ENCODE results near the gene IFNE. TPM values are rescaled to one million over a fixed set of nuclear protein-coding genes. Genes with fewer than 3 reads are reported as not detected.
A peak's percentile ranks its signal among the peaks of the same experiment; 100 is the strongest.

The IFNE gene
- total RNA-seq, 6 experiments from 2014 or later, result 0.74 to 2.3 (median 0.93) TPM

- H3K4me3 Mint-ChIP-seq, result no peak overlapping the region
- TF ChIP-seq, protein P1, sequence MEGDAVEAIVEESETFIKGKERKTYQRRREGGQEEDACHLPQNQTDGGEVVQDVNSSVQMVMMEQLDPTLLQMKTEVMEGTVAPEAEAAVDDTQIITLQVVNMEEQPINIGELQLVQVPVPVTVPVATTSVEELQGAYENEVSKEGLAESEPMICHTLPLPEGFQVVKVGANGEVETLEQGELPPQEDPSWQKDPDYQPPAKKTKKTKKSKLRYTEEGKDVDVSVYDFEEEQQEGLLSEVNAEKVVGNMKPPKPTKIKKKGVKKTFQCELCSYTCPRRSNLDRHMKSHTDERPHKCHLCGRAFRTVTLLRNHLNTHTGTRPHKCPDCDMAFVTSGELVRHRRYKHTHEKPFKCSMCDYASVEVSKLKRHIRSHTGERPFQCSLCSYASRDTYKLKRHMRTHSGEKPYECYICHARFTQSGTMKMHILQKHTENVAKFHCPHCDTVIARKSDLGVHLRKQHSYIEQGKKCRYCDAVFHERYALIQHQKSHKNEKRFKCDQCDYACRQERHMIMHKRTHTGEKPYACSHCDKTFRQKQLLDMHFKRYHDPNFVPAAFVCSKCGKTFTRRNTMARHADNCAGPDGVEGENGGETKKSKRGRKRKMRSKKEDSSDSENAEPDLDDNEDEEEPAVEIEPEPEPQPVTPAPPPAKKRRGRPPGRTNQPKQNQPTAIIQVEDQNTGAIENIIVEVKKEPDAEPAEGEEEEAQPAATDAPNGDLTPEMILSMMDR (IDR thresholded peaks at IDR 0.05), result no peak
- H3K36me3 Mint-ChIP-seq (ENCODE audit: low read depth), result peaks cover 31% of the 10 kb centered on the region
- H3K27me3 Mint-ChIP-seq (ENCODE audit: insufficient read depth), result no peaks in the 10 kb centered on the region; the same call in 1 of the 2 replicates
- no peak for DNase-seq
- no peak overlapping the region for H3K27ac Mint-ChIP-seq
- no peaks in the 10 kb centered on the region for H3K9me3 Mint-ChIP-seq
- peaks cover 11% of the 10 kb centered on the region for H3K4me1 Mint-ChIP-seq (ENCODE audit: low read depth)
Observed at GRCh38 chr9:21470126-21470525, 12.0 kb downstream of the IFNE start.

DNA sequence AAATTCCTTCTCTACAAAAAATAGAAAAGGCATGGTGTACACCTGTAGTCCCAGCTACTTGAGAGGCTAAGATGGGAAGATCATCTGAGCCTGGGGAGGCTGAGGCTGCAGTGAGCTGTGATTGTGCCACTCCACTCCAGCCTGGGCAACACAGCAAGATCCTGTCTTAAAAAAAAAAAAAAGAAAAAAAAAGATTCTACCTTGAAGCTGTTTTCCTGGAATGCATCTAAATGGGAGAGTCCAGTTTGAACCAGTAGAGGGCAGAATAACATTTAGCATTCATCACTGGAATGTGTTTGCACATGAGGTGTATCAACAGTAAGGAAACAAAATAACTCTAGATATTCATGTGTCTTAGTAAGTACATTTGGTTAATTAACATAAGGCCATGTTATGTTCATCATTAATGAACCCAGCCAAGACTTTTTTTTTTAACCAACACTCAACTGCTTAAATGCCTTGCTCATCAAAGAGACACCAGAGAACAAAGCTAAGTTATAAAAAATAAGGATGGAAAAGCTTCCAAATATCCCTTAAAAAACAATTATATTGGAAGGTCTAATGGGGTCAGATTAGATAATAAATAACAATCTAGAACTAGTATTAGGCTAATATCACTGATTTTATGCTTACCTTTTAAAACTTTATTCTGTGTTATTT lies 16.1 kb downstream of the IFNE start:
- TF ChIP-seq, protein P1 (IDR thresholded peaks at IDR 0.05), result peak; percentile 88

DNA sequence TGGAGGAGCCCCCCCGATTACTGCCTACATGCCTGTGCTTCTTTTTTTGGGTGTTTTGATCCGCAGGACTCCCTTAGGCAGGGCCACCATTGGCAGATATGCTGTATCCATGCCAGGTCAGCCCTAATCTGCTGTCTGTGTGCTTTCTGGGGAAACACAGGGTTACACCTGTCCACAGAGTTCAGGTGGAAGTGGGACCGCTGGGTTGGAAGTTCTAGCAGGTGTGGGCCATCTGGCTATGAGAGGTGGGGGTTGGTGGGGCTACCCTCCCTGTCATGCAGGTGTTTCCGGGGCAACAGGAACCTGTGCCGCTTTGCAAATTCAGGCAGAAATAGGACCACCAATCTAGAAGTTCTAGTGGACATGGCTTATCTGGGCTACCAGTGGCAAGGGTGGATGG lies 17.0 kb downstream of the IFNE start:
- Mint-ChIP-seq H3K4me3 (no peak overlapping the region), H3K36me3 (ENCODE audit: low read depth) (peaks cover 59% of the 10 kb centered on the region), H3K27ac (no peak overlapping the region), H3K4me1 (ENCODE audit: low read depth) (peaks cover 5% of the 10 kb centered on the region), H3K9me3 (peaks cover 14% of the 10 kb centered on the region; the same call in 1 of the 2 replicates), H3K27me3 (ENCODE audit: insufficient read depth) (no peaks in the 10 kb centered on the region; the same call in 1 of the 2 replicates)
- DNase-seq, result no peak
- TF ChIP-seq, protein P1 (IDR thresholded peaks at IDR 0.05), result no peak

More for the DNA sequence above, 16.1 kb downstream of the IFNE start:
- peak; percentile 65 for DNase-seq
- Mint-ChIP-seq H3K36me3 (ENCODE audit: low read depth) (peaks cover 55% of the 10 kb centered on the region), H3K27me3 (ENCODE audit: insufficient read depth) (no peaks in the 10 kb centered on the region; the same call in 1 of the 2 replicates), H3K4me1 (ENCODE audit: low read depth) (peaks cover 5% of the 10 kb centered on the region), H3K4me3 (no peak overlapping the region), H3K9me3 (peaks cover 14% of the 10 kb centered on the region; the same call in 1 of the 2 replicates), H3K27ac (no peak overlapping the region)

DNA sequence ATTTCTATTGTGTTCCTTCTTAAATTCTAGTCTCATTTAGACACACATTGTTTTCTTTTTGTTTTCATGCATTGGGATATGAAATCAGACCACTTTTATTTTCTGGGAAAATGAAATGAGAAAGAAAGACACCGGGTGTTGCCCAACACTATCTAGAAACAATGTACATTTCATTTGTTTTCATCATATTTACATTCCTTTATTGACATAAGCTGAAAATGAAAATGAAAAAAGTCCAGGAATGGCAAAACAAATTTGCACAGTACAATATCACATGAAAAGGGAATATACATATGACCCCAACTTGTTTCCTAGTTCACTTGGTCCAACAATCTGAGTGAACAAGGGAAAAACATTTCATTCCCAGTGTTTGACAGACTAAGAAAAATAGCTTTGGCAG lies 20.7 kb downstream of the IFNE start:
- peaks cover 5% of the 10 kb centered on the region for H3K4me1 Mint-ChIP-seq (ENCODE audit: low read depth)
- H3K9me3 Mint-ChIP-seq, result peaks cover 14% of the 10 kb centered on the region; the same call in 1 of the 2 replicates
- no peak overlapping the region for H3K27ac Mint-ChIP-seq
- TF ChIP-seq, protein P1 (IDR thresholded peaks at IDR 0.05), result no peak
- H3K36me3 Mint-ChIP-seq (ENCODE audit: low read depth), result peaks cover 76% of the 10 kb centered on the region
- H3K27me3 Mint-ChIP-seq (ENCODE audit: insufficient read depth), result no peaks in the 10 kb centered on the region; the same call in 1 of the 2 replicates
- H3K4me3 Mint-ChIP-seq, result no peak overlapping the region
- DNase-seq, result no peak

DNA sequence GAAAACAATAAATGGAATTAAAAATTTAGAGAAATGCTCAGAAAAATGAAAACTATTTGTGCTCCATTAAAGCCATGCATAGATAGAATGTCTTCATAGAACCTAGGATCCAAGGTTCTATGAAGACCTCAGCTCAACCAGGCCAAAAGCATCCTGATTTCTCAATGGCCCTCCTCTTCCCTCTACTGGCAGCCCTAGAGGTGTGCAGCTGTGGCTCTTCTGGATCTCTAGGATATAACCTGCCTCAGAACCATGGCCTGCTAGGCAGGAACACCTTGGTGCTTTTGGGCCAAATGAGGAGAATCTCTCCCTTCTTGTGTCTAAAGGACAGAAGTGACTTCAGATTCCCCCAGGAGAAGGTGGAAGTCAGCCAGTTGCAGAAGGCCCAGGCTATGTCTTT lies 26.8 kb downstream of the IFNE start:
- no peak overlapping the region; the same call in 1 of the 2 replicates for H3K27ac Mint-ChIP-seq
- TF ChIP-seq, protein P1 (IDR thresholded peaks at IDR 0.05), result peak; percentile 78
- H3K9me3 Mint-ChIP-seq, result no peaks in the 10 kb centered on the region
- H3K4me1 Mint-ChIP-seq (ENCODE audit: low read depth), result peaks cover 47% of the 10 kb centered on the region
- H3K4me3 Mint-ChIP-seq, result no peak overlapping the region
- 0 out of 2 replicates have a peak, but pooled peaks cover 4% of the 10 kb centered on the region for H3K27me3 Mint-ChIP-seq (ENCODE audit: insufficient read depth)
- peak; percentile 20 for DNase-seq
- peaks cover 49% of the 10 kb centered on the region for H3K36me3 Mint-ChIP-seq (ENCODE audit: low read depth)

Measured in HFFc6 (cell line).